RWPE2 (cell line): ENCODE results near the gene NEU4.
"Not testable (repeated sequence)": the region's sequence is repeated elsewhere in the genome, so short reads cannot be mapped to it uniquely, and the experiment has no call there.

Experiments
- ATAC-seq: fragments of 200-7000 bp; cut with Tn5 transposase; 3 replicates; pipeline ENCODE4 v1.9.1; 2021; ENCODE audit warnings: low read depth
- DNase-seq: peaks from one replicate; pipeline ENCODE4 v3.0.0-alpha.2; 2020; ENCODE audit warnings: low spot score
- H3K27ac ChIP-seq: fragments of 450-650 bp; 2 replicates; pipeline ENCODE4 v1.5.1; 2017; ENCODE audit warnings: mild to moderate bottlenecking; ENCODE audit not compliant: poor library complexity, severe bottlenecking
- H3K27me3 ChIP-seq: fragments of 250-450 bp; sonication (Bioruptor Pico); 2 replicates; pipeline ENCODE4 v1.5.1; 2021; ENCODE audit warnings: mild to moderate bottlenecking, moderate library complexity; ENCODE audit not compliant: insufficient read depth, poor library complexity, severe bottlenecking
- H3K36me3 ChIP-seq: fragments of 250-450 bp; sonication (Bioruptor Pico); 2 replicates; pipeline ENCODE4 v1.5.1; 2020; ENCODE audit warnings: low read depth, mild to moderate bottlenecking, moderate library complexity
- H3K4me1 ChIP-seq: fragments of 250-450 bp; sonication (Bioruptor Pico); 2 replicates; pipeline ENCODE4 v1.5.1; 2021; ENCODE audit warnings: mild to moderate bottlenecking, moderate library complexity; ENCODE audit not compliant: insufficient read depth, poor library complexity, severe bottlenecking
- H3K4me3 ChIP-seq: fragments of 250-450 bp; sonication (Bioruptor Pico); 2 replicates; pipeline ENCODE4 v1.5.1; 2021; ENCODE audit warnings: mild to moderate bottlenecking, moderate library complexity; ENCODE audit not compliant: severe bottlenecking
- H3K9me3 ChIP-seq: fragments of 250-450 bp; sonication (Bioruptor Pico); 2 replicates; pipeline ENCODE4 v1.5.1; 2021; ENCODE audit warnings: mild to moderate bottlenecking, moderate library complexity; ENCODE audit not compliant: severe bottlenecking
- CTCF ChIP-seq: fragments of 450-650 bp; IDR thresholded peaks from one replicate; pipeline ENCODE4 v1.5.1; 2017; ENCODE audit warnings: mild to moderate bottlenecking, moderate library complexity; ENCODE audit not compliant: poor library complexity, severe bottlenecking

The NEU4 gene

GRCh38 chr2:241821460-241822263 lies 12.7 kb downstream of the NEU4 start:
- no peak for DNase-seq
- H3K27ac ChIP-seq, result no peak overlapping the region
- H3K27me3 ChIP-seq, result no peaks in the 10 kb centered on the region
- H3K4me1 ChIP-seq, result no peaks in the 10 kb centered on the region
- ATAC-seq, result no peak
- no peak overlapping the region for H3K4me3 ChIP-seq
- TF ChIP-seq CTCF, result no peak
- no peaks in the 10 kb centered on the region for H3K9me3 ChIP-seq
- no peaks in the 10 kb centered on the region for H3K36me3 ChIP-seq

DNA sequence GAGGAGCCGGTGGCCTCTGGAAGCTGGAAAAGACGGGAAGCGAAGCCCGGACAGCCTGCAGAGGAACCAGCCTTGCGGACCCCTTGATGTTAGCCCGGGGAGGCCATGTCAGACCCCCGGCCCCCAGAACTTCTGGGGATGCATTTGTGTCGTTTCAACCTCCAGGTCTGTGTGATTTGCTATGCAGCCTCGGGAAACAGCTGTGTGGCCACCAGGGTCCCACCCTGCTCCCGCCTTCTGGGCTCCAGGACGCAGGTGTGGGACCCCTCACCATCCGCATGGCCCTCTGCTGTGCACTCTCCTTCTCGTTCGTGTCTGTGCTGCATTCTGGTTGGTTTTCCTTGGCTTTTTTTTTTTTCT lies 13.3 kb downstream of the NEU4 start:
- Histone ChIP-seq H3K27ac (no peak overlapping the region), H3K9me3 (peaks cover 2% of the 10 kb centered on the region), H3K36me3 (no peaks in the 10 kb centered on the region), H3K4me1 (no peaks in the 10 kb centered on the region), H3K27me3 (no peaks in the 10 kb centered on the region), H3K4me3 (no peak overlapping the region)
- TF ChIP-seq CTCF, result no peak
- ATAC-seq, result no peak
- DNase-seq, result no peak

DNA sequence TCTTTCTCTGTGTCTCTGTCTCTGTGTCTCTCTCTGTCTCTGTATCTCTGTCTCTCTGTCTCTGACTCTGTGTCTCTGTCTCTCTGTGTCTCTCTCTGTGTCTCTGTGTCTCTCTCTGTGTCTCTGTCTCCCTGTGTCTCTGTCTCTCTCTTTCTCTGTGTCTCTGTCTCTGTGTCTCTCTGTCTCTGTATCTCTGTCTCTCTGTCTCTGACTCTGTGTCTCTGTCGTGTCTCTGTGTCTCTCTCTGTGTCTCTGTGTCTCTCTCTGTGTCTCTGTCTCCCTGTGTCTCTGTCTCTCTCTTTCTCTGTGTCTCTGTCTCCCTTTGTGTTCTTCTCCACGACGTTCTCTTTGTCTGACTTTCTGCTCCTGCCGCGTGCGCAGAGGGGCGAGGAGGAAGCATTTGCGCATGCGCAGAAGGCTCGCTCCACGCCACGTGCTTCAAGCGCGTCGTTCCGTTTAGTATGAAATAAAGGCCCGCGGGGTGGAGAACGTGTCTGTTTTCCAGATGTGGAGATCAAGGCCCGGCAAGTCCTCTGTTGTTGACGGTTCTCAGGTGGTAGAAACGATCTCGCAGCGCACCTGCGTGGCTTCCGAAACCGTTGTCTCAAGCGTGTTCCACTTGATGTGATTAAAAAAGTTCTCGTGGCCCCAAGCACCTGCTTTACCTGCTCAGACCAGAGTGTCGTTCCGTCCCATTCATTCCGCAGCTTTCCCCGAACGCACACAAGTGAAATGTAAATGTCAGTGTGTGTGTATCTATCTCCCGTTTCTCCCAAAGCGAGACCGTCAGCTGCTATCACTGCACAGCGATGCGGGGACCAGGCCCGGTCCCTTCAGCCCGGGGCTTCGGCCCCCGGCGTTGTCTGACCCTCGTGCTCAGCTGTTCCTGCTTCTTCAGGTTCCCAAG lies 14.8 kb downstream of the NEU4 start:
- not testable (repeated sequence) for ATAC-seq, H3K4me1 ChIP-seq, H3K36me3 ChIP-seq, H3K27me3 ChIP-seq, DNase-seq, H3K9me3 ChIP-seq, H3K27ac ChIP-seq, H3K4me3 ChIP-seq

DNA sequence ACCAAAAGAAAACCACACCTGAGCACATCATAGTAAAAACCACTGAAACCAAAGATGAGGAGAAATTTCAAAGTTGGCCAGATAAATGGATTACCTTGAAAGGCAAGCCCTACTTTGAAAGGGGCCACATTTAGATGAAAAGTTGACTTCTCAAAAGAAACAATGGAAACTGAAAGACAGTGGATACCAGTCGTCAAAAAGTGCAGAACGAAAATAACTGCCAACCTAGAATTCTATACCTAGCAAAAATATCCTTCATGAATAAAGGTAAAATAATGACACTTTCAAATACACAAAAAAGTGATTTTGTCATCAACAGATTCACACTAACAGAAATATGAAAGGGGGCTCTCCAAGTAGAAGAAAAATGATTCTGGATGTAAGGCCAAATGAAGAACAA lies 18.4 kb downstream of the NEU4 start:
- DNase-seq (no peak), ATAC-seq (no peak)
- Histone ChIP-seq H3K27ac (no peak overlapping the region), H3K4me3 (no peak overlapping the region), H3K4me1 (no peaks in the 10 kb centered on the region), H3K27me3 (no peaks in the 10 kb centered on the region), H3K9me3 (peaks cover 3% of the 10 kb centered on the region), H3K36me3 (no peaks in the 10 kb centered on the region)
- TF ChIP-seq CTCF, result no peak

DNA sequence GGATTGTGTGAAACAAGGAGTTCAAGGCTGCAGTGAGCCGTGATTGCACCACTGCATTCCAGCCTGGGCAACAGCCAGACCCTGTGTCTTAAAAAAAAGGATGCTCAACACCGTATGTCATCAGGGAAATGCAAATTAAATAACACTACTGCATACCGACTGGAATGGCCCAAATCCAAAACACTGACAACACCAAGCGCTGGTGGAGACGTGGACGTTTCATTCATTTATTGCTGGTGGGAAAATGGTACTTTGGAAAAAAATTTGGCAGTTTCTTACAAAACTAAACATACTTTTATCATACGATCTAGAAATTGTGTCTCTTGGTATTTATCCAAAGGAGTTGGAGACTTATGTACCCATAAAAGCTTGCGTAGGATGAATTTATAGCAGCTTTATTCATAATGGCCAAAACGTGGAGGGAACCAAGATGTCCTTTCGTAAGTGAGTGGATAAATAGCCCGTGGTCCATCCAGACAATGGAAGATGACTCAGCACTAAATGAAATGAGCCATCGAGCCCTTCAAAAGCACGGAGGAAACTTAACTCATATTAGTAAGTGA lies 24.2 kb downstream of the NEU4 start:
- no peak for ATAC-seq
- no peaks in the 10 kb centered on the region for H3K27me3 ChIP-seq

DNA sequence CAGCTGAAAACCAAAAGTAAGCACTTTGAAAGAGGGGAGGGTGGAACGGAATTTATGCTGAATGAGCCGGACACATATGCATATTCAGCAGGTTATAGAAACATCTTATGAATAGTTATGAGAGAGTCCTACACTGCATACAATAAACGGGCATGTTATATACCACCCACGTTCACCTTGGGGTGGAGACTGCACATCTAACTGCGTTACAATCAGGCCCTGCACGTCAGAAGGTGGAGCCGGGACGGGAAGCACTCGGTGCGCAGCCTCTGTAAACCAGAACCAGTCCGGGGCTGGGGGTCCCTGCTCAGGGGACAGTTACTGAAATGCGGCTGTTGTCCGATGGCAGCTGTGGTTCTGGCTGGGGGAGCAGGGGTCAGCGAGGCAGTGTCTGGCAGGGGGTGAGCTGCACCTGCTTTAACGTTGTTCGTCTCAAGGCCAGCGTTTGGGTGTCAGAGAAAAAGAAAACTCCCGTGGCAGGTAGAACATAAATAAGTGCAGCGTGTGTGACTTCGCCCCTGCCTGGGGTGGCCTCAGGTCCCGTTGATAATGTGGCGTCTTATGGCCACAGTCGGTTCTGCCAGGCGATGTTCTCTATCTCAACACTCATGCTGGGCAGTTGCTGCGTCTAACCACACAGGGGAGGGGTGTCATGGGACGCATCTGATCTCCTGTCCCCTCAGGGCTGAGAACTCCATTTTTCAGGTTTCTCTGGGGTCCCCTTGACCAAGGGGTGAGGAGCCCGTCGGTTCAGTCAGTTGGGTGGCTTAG lies 24.9 kb downstream of the NEU4 start:
- not testable (repeated sequence) for H3K4me3 ChIP-seq, DNase-seq, H3K36me3 ChIP-seq, H3K9me3 ChIP-seq, H3K27ac ChIP-seq, H3K4me1 ChIP-seq, H3K27me3 ChIP-seq, ATAC-seq

More for the DNA sequence above, 24.2 kb downstream of the NEU4 start:
- no peak for TF ChIP-seq CTCF
- no peaks in the 10 kb centered on the region for H3K9me3 ChIP-seq
- H3K36me3 ChIP-seq, result no peaks in the 10 kb centered on the region
- no peak overlapping the region for H3K4me3 ChIP-seq
- H3K27ac ChIP-seq, result no peak overlapping the region
- DNase-seq, result no peak
- H3K4me1 ChIP-seq, result no peaks in the 10 kb centered on the region
